GM19397 (cell line): ENCODE measurements around the gene CNDP2.
"Not testable (repeated sequence)": the region's sequence is repeated elsewhere in the genome, so short reads cannot be mapped to it uniquely, and the experiment has no call there.

Source experiments
- ATAC-seq: cut with Tn5 transposase; IDR thresholded peaks from one replicate; pipeline ENCODE4 v1.9.1; 2021; ENCODE audit warnings: mild to moderate bottlenecking, moderate library complexity; ENCODE audit not compliant: unreplicated experiment

CNDP2 gene

DNA sequence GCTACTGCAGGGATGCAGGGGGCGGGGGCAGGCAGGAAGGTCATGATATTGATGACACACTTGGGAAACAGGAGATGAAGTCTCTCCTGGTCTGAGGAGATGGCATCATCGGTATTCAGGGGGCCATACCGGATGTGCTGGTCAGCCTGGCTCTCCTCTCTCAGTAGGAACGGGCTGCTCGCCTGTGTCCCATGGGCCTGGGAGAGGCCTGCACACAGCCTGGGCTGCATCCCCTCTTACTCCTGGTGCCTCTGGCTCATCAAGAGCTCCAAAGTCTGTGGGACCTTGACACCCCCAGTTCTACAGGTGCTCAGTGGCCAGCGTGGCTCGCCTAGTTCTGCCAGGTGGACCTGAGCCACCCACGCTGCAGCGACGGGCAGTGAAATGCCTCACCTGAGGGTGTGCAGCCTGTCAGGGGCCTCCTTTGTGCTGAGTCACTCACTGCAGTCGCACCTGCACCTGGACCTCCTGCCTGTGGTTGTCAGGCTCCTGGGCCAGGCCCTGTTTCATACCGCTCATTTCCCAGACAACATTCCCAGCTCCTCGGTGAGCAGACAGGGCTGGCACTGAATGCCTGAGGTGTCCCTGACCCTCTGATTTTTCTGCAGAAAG lies 19.6 kb downstream of the CNDP2 start:
- ATAC-seq, result no peak

DNA sequence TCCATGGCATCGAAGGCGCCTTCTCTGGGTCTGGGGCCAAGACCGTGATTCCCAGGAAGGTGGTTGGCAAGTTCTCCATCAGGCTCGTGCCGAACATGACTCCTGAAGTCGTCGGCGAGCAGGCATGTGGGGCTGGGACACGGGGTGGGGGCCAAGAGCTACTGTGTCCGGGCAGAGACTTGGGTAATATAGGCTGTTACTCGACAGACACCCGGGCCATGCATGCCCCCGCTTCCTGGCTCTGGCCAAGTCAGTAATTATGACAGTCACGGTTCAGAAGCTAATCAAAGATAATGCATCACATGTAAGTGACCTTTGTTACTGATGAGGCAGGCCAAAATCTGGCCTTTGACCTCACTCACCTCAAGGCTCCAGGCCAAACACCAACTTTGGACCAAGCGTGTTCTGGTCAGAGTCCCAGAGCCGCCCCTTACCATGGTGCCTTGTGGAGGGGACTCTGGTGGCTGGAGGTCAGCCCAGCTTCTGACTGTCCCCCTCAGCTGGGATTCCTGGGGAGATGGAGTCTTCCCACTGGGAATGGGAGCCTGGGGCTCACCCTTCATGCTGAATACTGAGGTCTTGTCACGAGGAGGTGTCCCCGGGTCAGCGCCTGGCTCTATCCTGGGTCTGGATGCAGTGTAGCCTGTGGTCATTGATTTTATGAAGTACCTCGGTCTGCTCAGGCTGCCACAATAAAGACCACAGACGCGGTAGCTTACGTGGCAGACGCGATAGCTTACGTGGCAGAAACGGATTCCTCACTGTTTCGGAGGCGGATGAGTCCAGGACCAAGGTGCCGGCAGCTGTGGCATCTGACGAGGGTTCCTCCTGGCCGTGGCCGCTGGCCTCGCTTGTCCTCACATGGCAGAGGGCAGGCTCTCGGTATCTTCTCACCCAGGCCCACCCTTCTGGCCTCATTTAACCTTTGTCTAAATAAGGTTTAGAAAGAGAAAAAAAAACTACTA lies 20.4 kb downstream of the CNDP2 start:
- no peak for ATAC-seq

GRCh38 chr18:74517236-74517630 lies 21.1 kb downstream of the CNDP2 start:
- no peak for ATAC-seq

GRCh38 chr18:74518456-74519295 lies 22.5 kb downstream of the CNDP2 start:
- ATAC-seq, result no peak

- ATAC-seq, result no peak
These were observed 23.3 kb downstream of the CNDP2 start for GRCh38 chr18:74519320-74520095.

GRCh38 chr18:74520096-74520833 lies 24.1 kb downstream of the CNDP2 start:
- ATAC-seq, result no peak

DNA sequence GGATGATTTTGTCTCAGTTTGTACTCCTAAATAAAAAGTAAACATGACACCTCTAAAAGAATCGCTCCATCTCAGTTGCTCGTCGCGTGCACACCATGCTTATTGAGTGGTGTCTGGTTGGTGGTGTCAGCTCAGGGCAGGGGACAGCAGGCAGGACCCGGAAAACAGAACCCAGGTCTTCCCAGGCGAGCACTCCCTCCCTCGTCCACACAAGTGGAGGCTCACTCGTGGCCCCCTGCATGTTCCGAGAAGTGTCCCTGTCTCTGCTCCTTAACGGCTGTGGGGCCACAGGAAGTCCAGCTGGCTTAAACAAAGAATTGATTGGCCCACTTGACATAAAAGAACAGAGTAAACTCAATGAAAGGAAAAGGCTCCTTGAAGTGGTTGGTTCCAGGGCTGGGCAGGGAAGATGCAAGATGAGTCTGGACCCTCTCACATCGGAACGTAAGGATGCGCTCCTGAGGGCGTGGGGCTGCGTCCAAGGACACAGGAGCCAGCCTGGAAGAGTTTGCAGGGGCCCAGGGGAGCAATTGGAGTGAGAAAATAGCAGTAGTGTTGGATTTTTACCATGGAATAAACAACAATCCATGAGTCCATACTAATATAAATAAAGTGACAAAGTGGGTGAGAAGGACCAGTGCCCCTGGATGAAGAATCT lies 25.0 kb downstream of the CNDP2 start:
- ATAC-seq, result no peak

DNA sequence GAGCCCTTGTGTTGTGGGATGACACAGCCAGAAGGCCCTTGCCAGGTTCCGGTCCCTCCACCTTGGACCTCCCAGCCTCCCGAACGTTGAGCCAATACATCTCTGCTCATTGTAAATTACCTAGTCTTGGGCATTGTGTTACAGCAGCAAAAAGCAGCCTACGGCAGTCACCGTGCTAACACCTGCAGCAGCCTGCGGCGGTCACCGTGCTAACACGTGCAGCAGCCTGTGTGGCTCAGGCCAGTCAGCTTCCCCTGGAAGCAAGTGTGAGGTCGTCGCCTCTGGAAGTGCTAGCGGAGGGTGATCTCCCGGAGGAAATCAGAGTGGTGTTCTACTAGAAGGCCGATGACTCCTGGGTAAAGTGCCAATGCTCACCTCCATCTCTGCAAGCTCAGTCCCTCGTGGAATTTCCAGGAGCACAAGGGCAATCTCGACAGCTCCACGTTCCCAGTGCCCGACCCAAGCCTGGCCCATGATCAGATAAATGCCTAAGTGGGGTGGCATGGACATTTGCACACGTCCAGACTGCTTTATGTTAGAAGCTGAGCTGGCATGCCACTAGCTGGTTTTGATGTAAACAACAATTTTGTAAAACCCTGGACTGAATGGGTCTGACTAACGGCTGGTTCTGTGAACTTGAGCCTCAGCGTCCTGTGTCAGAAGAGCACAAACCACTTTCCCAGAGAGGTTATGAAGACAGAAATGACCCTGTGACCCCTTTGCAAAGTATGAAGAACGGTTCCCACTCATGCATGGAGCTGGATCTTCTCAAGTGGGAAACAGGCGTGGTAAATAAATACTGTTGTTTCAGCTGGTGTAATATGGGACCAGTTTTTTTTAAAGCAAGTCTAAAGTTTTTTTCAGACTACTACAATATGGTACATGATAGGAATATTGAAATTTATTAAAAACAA lies 26.7 kb downstream of the CNDP2 start:
- ATAC-seq, result no peak

- ATAC-seq, result no peak
These were observed 27.9 kb downstream of the CNDP2 start for GRCh38 chr18:74524097-74524496.

GRCh38 chr18:74524915-74525314 lies 28.8 kb downstream of the CNDP2 start:
- ATAC-seq, result not testable (repeated sequence)

DNA sequence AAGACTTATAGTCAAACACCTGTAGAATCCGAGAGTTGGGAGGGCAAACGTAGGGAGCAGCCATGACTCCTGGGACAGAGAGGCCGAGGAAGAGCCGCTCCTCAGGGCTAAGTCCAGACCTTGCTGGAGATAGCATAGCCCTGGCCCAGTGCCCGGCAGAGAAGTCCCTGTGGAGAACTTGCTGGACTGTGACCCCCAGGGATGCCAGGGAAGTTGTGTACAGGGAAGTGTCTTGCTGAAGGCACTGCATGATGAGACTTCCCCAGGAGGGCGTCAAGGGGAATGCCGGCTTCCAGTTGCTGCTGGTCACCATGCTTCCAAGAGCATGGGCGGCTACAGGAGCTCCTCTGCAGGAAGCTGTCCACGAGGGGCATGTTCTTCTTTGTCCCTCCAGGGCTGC lies 29.6 kb downstream of the CNDP2 start:
- ATAC-seq, result no peak

GRCh38 chr18:74526488-74526887 lies 30.3 kb downstream of the CNDP2 start:
- ATAC-seq, result no peak

- ATAC-seq, result no peak
These were observed 32.3 kb downstream of the CNDP2 start for GRCh38 chr18:74528478-74528877.

- no peak for ATAC-seq
These were observed 32.8 kb downstream of the CNDP2 start for GRCh38 chr18:74528913-74529312.

GRCh38 chr18:74529378-74529777 lies 33.2 kb downstream of the CNDP2 start:
- ATAC-seq, result no peak

DNA sequence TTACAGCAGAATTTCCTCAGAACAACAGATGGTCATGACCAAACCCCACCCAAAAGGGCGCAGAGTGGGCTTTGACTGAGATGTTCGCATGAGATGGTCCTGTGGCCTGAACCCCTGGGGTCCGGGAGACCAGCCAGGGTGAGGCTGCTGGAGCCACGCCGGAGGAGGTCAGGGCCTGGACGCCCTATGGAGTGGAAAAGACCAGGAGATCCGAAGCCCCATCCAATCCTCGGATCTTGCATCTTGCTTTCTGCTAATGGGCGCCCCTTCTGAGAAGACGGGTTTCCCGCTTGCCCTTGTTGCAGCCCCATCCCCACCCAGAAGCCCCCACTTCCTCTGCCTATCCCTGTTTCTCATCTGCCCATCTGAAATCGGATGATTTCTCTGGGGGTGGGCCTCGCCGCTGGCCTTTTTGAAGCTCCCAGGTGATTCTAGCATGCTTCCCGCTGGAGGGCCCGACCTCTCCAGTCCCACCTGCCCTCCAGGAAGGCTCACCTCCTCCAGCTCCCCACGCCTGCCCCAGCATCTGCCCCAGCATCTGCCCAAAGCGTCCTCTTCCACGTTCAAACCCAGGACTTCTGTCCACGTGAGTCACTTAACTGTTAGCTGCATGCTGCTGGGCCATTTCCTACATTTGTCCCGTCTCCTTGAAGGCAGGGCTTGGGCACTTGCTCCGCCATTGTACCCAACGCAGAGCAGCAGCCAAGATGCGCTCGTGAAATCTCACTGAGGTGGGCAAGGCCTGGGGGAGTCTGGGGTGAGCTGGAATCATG lies 33.8 kb downstream of the CNDP2 start:
- no peak for ATAC-seq

GRCh38 chr18:74530584-74530862 lies 34.4 kb downstream of the CNDP2 start:
- ATAC-seq, result no peak

DNA sequence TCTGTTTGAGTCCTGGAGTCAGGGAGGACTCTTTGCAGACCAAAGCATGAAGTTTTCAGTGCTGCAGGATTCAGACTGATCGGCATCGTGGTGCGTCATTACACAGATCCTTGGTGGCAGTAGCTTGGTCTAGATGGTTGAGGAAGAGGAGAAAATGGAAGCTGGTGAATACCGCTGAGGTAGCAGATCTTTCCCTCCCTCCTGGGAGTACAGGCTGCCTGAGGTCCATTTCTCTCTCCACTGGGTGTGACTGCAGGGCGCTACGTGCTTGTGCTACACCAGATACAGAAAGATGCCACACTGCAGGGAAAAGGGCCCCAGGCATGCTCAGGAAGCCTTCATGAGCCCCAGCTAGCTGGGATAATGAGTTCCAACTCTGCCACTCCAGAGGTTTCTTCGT lies 34.9 kb downstream of the CNDP2 start:
- ATAC-seq, result no peak
